ENCODE data around the gene PFKFB2. TPM values are rescaled to one million over a fixed set of nuclear protein-coding genes. Genes with fewer than 3 reads are reported as not detected.

PFKFB2 gene
- total RNA-seq, 1 donor from 2014 or later, result 63.2 TPM

DNA sequence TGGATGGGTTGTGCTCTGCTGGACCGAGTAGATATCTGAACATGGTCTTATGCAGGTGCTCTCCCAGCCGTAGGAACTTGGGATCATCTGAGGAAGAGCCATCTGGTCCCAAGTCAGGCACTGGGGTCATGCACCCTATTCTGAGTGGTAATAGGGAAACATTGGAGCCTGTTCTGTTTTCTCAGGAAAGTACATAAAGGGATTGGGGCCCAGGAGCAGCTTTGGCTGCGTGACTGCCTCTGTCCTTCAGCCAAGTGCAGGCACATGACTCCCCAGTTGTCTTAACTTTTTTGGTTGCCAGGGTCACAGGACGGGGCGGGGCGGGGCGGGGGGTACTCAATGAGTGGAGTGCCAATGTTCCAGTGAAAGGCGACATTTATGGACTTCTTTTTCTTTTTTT lies 11.5 kb downstream of the PFKFB2 start:
- FAIRE-seq, result no peak
- H3K36me3 ChIP-seq (ENCODE audit: control insufficient read depth, insufficient read depth, low read length), result peaks cover 16% of the 10 kb centered on the region
- DNase-seq (ENCODE audit: low read depth), result no peak
- no peaks in the 10 kb centered on the region for H3K27me3 ChIP-seq (ENCODE audit: control insufficient read depth, insufficient read depth, low read length)
- TF ChIP-seq, protein P1, sequence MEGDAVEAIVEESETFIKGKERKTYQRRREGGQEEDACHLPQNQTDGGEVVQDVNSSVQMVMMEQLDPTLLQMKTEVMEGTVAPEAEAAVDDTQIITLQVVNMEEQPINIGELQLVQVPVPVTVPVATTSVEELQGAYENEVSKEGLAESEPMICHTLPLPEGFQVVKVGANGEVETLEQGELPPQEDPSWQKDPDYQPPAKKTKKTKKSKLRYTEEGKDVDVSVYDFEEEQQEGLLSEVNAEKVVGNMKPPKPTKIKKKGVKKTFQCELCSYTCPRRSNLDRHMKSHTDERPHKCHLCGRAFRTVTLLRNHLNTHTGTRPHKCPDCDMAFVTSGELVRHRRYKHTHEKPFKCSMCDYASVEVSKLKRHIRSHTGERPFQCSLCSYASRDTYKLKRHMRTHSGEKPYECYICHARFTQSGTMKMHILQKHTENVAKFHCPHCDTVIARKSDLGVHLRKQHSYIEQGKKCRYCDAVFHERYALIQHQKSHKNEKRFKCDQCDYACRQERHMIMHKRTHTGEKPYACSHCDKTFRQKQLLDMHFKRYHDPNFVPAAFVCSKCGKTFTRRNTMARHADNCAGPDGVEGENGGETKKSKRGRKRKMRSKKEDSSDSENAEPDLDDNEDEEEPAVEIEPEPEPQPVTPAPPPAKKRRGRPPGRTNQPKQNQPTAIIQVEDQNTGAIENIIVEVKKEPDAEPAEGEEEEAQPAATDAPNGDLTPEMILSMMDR (IDR thresholded peaks at IDR 0.05; ENCODE audit: insufficient read depth, low read length, severe bottlenecking), result no peak
- H3K4me3 ChIP-seq (ENCODE audit: low read depth, low read length), result no peak overlapping the region

DNA sequence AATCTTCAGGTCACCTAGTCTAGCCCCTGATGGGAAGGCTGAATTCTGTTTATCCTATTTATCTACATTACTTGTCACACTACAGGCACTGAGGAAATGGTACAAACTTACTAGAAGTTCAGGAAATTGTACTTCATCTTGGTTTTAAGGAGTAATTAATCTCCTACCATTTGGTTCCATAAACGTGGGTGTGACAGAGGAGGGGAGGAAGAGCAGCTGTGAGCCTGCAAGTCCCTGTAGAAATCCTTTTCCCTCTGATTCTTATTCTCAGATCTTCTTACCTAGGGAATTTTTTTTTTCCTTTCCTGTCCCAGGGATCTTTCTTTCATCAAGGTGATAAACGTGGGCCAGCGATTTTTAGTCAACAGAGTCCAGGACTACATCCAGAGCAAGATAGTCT lies 14.1 kb downstream of the PFKFB2 start:
- Histone ChIP-seq H3K4me3 (ENCODE audit: low read depth, low read length) (no peak overlapping the region), H3K36me3 (ENCODE audit: control insufficient read depth, insufficient read depth, low read length) (peaks cover 12% of the 10 kb centered on the region), H3K27me3 (ENCODE audit: control insufficient read depth, insufficient read depth, low read length) (no peaks in the 10 kb centered on the region)
- no peak for DNase-seq (ENCODE audit: low read depth)
- TF ChIP-seq, protein P1 (IDR thresholded peaks at IDR 0.05; ENCODE audit: insufficient read depth, low read length, severe bottlenecking), result no peak
- no peak for FAIRE-seq

DNA sequence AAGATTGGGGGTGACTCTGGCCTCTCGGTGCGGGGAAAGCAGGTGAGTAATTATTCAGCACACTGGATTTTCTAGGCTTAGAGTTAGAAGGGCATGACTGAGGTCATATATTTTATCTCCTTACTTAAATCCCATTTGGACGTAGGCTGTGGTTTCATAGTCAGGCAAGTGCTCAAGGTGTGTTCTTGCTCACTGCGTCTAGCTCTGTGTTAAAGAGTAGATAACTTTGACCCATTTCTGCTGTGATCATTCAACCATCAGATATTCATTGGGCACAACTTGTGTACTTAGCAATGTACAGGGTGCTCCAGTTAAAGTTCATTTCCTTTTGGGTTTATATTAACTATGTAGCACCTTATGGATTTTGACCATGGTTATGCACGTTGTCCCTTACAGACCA lies 14.6 kb downstream of the PFKFB2 start:
- H3K4me3 ChIP-seq (ENCODE audit: low read depth, low read length), result no peak overlapping the region
- DNase-seq (ENCODE audit: low read depth) (no peak), FAIRE-seq (no peak)
- peaks cover 10% of the 10 kb centered on the region for H3K36me3 ChIP-seq (ENCODE audit: control insufficient read depth, insufficient read depth, low read length)
- no peaks in the 10 kb centered on the region for H3K27me3 ChIP-seq (ENCODE audit: control insufficient read depth, insufficient read depth, low read length)
- TF ChIP-seq, protein P1 (IDR thresholded peaks at IDR 0.05; ENCODE audit: insufficient read depth, low read length, severe bottlenecking), result no peak

DNA sequence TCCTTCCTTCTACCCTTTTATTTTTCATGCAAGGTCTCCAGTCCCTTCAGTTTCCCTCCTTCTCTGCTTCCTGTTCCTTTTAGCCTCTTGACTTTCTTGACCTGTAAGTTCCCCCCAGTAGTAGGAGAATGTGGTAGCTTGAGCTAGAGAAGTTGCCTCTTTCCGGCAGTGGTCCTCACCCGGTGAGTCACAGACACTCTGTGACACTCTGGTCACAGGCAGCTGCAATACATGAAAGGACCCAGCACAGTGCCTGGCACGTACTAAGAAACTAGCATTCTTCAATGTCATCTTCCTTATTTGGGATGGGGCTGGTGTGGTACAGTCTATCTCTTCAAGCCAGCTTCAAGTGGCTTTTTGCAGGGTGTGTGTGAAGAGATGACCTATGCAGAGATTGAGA lies 16.0 kb downstream of the PFKFB2 start:
- no peak overlapping the region for H3K4me3 ChIP-seq (ENCODE audit: low read depth, low read length)
- no peaks in the 10 kb centered on the region for H3K27me3 ChIP-seq (ENCODE audit: control insufficient read depth, insufficient read depth, low read length)
- FAIRE-seq (no peak), DNase-seq (ENCODE audit: low read depth) (no peak)
- peaks cover 10% of the 10 kb centered on the region for H3K36me3 ChIP-seq (ENCODE audit: control insufficient read depth, insufficient read depth, low read length)
- TF ChIP-seq, protein P1 (IDR thresholded peaks at IDR 0.05; ENCODE audit: insufficient read depth, low read length, severe bottlenecking), result no peak

DNA sequence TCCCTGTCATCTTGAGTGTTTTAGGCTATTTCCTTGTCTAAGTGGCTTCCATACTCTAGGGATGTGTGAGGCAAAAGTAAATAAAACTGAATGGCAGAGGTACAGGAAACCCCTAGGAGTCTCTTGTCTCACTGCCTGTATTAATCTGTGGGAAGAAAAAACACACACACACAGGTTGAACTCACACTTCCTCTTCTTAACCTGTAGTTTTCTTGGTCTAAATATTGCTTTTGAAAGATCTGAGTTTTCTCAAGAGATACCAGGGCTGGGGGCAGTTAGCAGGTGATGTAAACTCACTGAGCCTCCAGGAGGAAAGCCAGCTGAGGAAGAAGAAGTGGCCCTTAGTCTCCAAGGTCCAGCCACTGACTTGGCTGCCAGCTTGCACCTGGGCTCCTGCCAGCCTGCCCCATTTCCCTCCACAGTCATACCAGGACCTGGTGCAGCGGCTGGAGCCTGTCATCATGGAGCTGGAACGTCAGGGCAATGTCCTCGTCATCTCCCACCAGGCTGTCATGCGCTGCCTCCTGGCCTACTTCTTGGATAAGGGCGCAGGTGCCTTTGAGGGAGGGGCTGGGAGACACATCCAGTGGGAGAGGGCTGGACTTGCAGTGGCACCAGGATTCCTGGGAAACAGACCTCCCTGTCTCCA lies 16.9 kb downstream of the PFKFB2 start:
- DNase-seq (ENCODE audit: low read depth) (no peak), FAIRE-seq (no peak)
- H3K36me3 ChIP-seq (ENCODE audit: control insufficient read depth, insufficient read depth, low read length), result peaks cover 8% of the 10 kb centered on the region
- H3K4me3 ChIP-seq (ENCODE audit: low read depth, low read length), result no peak overlapping the region
- no peaks in the 10 kb centered on the region for H3K27me3 ChIP-seq (ENCODE audit: control insufficient read depth, insufficient read depth, low read length)
- TF ChIP-seq, protein P1 (IDR thresholded peaks at IDR 0.05; ENCODE audit: insufficient read depth, low read length, severe bottlenecking), result no peak

DNA sequence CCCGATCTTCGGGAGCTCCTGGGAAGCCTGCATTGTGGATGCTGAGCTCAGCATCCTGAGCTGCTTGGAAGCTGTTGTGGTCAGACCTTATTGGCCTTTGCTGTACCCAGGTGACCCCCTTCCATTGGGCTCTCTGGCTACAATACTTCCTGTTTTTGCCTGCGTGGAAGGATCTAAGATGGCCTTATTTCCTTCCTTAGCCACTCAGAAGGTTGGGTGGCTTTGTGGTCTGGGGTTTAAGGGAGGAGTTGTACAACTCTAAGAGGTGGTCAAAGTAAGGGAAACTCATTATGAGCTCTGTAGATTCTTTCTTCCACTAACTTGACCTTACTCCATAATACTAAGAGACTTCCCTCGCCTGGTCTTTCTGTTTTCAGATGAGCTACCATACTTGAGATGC lies 17.7 kb downstream of the PFKFB2 start:
- Histone ChIP-seq H3K4me3 (ENCODE audit: low read depth, low read length) (no peak overlapping the region), H3K27me3 (ENCODE audit: control insufficient read depth, insufficient read depth, low read length) (no peaks in the 10 kb centered on the region), H3K36me3 (ENCODE audit: control insufficient read depth, insufficient read depth, low read length) (peaks cover 8% of the 10 kb centered on the region)
- FAIRE-seq (no peak), DNase-seq (ENCODE audit: low read depth) (no peak)
- TF ChIP-seq, protein P1 (IDR thresholded peaks at IDR 0.05; ENCODE audit: insufficient read depth, low read length, severe bottlenecking), result no peak

All from bronchial epithelial cell (primary cell).